GM20431 (cell line): ENCODE data around the gene COA1.
"Not testable (repeated sequence)": the region's sequence is repeated elsewhere in the genome, so short reads cannot be mapped to it uniquely, and the experiment has no call there.

Experiments used
- in situ Hi-C: fragments of 300-500 bp; cut with MseI, MboI; formaldehyde crosslinking; loops from one replicate; pipeline ENCODE4 v1.15.0; 2020; ENCODE audit warnings: low sequenced_read_pairs; ENCODE audit not compliant: unreplicated experiment

The COA1 gene

GRCh38 chr7:43758822-43759683 is 29.7 kb upstream of the COA1 start:
- in situ Hi-C loops, result no loop called here

DNA sequence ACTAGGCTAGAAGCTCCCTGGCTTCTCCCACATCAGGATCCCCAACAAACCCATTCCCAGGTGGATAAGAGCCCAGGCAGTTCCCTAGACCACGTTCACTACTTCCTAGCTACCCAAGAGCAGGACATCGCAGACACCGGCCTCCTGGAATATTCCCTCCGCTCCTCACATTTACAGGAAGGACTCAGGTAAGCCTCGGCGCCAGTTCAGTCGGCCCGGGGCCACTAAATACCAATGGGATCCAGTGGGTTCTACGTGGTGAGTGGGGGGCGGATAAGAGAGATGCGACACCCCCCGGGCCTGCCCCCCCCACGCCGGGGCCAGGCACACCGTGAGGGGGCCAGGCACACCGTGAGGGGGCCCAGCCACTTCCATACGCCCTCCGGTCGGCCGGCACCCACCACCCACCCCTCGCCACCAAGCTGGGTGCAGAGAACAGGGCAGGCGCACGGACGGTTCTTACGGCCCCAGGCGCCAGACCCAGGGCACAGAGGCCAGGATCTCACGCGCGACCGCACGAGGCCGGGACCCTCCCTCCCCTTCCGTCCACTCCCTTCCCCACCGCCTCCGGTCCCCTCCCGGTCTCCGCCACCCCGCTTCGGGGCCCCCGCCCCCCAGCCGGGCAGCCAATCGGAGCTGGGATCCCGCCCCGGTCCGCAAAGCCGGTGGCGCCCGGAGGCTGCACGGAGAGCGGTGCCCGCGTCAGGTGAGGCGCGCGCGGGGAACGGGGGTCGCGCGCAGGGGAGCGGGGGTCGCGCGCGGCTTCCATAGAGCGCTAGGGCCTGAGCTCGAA is 28.9 kb upstream of the COA1 start, which contains the start of gene BLVRA:
TSS of gene BLVRA (plus strand) at position 652 of the 793 bp plus-strand sequence. CDS start 12,479 bp downstream, outside the sequence.
- in situ Hi-C loops, result no loop called here

DNA sequence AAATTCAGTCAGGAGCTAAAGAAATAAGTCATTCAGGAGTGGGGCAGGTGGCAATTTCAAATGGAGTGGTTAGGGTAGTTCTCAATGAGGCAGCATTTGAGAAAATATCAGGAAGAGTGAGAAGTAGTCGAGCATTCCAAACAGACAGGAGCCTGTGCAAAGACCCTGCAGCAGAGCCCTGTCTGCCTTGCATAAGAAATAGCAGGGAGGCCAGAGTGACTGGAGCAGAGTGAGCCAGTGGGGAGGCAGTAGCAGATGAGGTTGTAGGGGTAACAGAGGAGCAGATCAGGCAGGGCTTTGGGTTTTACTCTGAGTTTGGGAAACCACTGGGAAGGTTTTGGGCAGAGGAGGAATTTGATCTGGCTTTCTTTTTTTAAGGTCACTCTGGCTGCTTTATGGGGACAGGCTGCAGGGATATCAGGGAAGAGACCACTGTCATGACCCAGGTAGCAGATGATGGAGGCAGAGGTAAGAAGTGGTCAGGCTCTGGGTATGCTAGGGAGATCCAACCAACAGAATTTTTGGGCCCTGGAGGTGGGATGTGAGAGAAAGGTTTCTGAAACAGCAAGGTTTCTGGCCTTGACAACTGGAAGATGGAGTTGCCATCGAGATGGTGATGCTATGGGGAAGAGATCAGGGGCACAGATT is 27.9 kb upstream of the COA1 start:
- in situ Hi-C loops, result no loop called here

GRCh38 chr7:43756368-43757072 is 27.2 kb upstream of the COA1 start:
- in situ Hi-C loops, result no loop called here

DNA sequence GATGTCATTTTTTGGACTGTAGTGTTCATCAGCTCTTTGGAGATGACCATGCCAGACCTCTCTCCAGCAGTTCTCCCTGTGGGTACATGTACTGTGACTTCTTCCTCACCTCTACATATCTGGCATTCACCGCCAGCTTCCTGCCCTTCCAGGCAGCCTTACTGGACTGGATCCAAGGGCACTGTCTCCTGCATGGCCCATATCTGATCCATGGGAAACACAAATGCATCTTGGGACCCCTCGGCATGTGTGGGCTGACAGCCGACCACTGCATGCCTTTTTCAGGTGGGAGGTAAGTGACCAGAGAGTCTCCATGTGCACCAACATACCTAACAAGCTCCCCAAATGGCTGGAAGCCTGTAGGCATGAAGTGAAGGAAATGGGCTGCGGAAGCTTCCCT is 25.3 kb upstream of the COA1 start:
- in situ Hi-C loops, result no loop called here

GRCh38 chr7:43753843-43754242 is 24.5 kb upstream of the COA1 start:
- in situ Hi-C loops, result no loop called here

DNA sequence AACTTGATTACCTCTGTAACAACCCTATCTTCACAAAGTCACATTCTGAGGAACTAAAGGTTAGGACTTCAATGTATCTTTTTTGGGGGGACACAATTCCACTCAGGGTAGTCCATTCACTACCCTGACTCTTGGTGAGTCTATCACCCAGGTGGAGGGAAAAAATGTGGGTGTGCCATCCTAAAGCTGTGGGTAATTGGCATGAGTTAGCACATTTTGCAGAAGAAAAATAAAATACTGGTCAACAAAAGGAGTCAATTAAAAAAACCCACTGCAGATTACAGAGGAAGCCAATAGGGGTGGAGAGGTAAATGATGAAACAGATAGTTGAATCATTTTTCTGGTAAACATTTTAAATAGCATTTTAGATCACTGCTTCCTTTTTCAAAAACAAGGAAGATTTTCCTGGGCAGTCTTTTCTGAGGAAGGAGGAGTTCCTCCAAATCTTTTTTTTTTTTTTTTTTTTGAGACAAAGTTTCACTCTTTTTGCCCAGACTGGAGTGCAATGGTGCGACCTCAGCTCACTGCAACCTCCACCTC is 24.0 kb upstream of the COA1 start:
- in situ Hi-C loops, result no loop called here

DNA sequence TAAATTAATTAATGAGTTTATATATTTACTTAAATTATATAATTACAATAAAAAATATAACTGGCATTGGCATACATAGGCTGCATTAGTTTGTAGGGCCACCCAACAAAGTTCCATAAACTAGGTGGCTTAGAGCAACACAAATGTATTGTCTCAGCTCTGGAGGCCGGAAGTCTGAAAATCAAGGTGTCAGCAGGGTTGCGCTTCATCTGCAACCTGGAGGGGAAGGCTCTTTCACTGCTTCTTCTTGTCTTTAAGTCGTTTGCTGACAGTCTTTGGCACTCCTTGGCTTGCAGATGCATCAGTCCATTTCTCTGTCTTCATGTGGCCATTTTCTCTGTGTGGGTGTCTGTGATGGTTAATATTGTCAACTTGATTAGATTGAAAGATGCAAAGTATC is 23.1 kb upstream of the COA1 start:
- in situ Hi-C loops, result no loop called here

DNA sequence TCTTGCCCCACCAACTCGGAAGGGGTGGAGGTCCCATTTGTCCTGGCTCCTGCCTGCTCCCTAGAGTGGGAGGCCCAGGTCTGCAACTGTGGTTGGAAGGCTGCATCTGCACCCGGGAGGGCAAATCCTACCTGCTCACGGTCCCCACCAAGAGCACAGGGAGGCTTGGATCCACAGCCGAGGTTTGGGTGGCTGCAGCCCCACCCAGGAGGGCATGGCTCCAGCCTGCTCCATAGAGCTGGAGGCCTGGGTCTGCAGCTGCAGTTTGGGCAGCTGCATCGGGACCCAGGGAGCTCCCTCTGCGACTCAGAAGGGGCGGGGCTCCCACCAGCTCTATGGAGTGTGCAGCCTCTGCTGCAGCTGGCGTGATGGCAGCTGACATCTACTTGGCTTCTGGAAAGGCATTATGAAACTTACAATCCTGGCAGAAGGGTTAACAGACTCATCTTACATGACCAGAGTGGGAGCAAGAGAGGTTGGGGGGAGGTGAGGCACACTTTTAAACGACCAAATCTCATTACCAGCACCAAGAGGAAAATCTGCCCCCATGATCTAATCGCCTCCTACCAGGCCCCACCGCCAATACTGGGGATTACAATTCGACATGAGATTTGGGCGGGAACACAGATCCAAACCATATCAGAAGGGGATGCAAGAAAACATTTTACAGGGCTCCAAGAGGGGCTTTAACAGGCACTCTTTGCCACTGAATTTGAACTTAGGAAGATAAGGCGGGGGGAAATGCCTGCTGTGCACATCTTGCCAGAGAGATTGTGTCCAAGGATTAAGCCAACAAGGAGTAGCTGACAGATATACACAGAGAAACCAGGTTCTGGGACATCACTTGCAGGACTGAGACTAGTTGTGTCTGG is 20.9 kb upstream of the COA1 start:
- in situ Hi-C loops, result no loop called here

GRCh38 chr7:43749383-43749940 is 20.1 kb upstream of the COA1 start:
- in situ Hi-C loops, result no loop called here

DNA sequence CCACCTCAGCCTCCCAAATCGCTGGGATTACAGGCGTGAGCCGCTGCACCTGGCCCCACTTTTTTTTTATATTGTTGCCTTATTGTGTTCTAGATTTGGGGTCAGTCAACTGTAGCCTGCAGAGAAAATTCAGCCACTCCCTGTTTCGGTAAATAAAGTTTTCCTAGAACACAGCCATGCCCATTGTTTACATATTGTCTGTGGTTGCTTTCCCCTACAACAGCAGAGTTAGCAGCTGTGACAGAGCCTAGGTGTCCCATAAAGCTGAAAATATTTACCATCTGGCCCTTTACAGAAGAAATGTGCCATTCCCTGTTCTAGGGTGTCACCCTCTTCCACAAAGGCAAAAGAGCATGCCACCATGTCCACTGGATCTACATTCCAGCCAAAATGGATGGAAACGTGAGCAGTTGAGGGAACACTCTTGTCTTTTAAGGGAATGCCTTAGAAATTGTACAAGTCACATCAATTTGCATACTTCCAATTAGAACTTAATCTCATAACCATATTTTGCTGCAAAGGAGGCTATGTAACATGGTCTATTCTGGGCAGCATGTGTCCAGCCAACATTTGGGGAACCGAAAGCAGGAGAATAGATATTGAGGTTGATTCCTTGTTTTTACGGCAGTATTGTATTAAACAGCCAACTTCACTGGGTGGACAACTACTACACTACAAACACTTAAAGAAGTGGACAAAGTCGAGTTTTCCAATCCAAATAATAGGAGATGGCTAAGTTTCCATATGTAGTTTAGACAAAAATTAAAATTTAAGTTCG is 18.2 kb upstream of the COA1 start:
- in situ Hi-C loops, result no loop called here

DNA sequence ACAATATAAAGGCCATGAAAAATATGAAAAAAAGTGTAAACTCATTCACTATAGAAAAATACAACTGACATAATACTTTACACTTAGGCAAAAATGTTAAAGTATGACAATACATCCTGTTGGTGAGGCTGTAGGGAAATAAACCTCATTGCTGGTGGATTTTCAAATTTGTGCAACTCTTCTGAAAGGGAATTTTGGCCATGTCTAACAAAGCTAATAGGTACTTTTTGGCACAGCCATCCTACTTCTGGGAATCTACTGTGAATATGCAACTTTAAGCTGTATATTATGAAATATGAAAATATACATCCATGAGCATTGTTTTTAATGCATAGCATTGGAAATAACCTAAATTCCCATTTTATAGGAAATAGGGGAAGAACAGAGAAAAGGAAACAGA is 13.4 kb upstream of the COA1 start:
- in situ Hi-C loops, result no loop called here

- in situ Hi-C loops, result no loop called here
Measured at GRCh38 chr7:43737467-43738127, 8.3 kb upstream of the COA1 start.

DNA sequence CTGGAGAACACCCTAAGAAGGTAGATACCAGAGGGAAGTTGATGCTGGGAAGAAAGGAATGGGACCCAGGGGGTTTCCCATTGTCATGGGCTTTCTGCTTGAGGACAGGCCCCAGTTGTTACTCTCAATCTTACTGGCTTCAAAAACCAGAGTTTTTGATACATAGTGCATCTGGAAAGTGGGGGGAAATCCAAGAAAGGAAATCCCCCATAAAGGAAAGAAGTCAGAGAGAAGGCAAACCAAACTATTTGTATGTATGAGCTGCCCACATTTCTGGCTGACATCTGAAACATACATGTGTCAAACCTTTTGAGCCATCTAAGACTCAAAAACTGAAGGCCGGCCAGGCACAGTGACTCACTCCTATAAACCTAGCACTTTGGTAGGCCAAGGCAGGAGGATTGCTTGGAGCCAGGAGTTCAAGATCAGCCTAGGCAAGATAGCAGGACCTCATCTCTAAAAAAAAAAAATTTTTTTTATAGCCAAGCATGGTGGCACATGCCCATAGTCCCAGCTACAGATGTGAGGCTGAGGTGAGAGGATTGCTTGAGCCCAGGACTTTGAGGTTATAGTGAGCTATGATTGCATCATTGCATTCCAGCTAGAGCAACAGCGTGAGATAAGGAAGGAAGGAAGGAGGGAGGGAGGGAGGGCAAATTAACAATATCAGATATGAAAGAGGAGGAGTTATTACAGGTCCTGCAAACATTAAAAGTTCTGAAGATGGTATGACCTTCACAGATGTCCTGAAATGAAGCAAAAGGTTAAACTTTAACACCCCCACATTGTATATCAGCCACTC is 6.7 kb upstream of the COA1 start:
- in situ Hi-C loops, result no loop called here

DNA sequence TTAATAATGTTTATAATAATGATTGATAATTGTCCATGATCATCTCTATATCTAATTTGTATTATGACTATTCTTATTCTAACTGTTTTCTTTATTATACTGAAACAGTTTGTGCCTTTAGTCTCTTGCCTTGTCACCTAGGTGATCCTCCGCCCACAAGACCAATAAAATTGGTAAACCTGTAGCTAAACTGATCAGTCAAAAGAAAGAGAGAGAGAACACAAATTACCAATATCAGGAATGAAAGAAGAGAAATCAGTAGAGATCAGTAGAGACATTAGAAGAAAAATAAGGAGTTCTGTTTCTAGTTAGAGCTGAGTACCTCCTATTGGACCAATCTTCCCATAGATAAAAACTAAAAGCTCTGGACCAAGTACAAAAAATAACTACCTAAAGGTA is 6.1 kb upstream of the COA1 start:
- in situ Hi-C loops, result no loop called here

GRCh38 chr7:43734575-43735332 is 5.4 kb upstream of the COA1 start:
- in situ Hi-C loops, result not testable (repeated sequence)
